ENCODE data around the gene EPDR1. TPM values are rescaled to one million over a fixed set of nuclear protein-coding genes. Genes with fewer than 3 reads are reported as not detected.

The EPDR1 gene
- total and polyA plus RNA-seq, 4 donors: 4.3 to 12.7 (median 9.6) TPM

DNA sequence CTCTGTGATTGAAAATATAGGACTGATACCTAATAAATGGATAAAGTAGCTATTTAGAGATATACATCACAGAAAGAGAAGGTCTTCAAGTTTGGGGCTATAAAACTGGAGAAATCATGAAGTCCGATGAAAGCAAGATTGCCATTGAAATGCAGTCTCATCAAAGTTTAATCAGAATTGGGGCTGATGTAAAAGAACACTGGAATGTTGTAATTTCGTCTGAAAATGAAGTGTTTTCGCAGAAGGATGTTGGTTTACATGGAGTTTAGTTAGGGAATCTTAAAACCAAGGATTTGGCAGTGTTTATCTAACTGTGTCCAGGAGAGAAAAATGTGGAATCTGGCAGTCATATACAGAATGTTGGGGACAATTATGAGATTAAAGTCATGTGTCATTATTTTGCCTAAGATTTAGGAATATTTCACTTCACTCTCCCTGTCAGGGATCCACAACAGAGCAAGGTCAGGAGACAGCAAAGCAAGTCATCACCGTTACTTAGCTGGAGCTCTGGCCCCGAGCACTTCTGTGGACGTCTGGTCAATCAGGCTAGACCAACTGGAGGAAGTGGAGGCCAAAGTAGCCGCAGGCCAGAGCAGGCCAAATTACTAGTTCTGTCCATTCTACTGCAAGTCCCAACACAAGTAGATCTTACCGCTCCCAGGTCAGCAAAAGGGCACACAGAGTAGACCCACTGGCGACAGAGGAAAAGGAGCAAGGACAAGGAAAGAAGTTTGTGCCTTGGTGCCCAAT, 37.0 kb downstream of the EPDR1 start:
- DNase-seq (ENCODE audit: low spot score): no peak
- peaks cover 0 to 2% (median 0%) of the 10 kb centered on the region in 4 donors for H3K36me3 ChIP-seq (ENCODE audit: control insufficient read depth in 4 of 4, insufficient read depth in 3 of 4, low read depth in 1 of 4, low read length in 3 of 4)
- no peaks in the 10 kb centered on the region for H3K9me3 ChIP-seq (ENCODE audit: control insufficient read depth in 4 of 4, low read length in 3 of 4)
- H3K27ac ChIP-seq (ENCODE audit: low read depth in 1 of 2, low read length in 2 of 2): no peak overlapping the region
- H3K4me1 ChIP-seq (ENCODE audit: control insufficient read depth in 4 of 4, insufficient read depth in 4 of 4, low read length in 3 of 4): no peaks in the 10 kb centered on the region
- no peak overlapping the region for H3K9ac ChIP-seq (ENCODE audit: low read depth in 1 of 2, low read length in 2 of 2)
- 90% methylated on average over 9 of the region's 9 CpGs for WGBS
- no peak overlapping the region for H3K4me3 ChIP-seq (ENCODE audit: low read depth in 1 of 3, low read length in 3 of 3)
- TF ChIP-seq SP1 (IDR thresholded peaks at IDR 0.05) (no peak), TAF1 (conservative IDR thresholded peaks at IDR 0.05) (no peak), NR2F2 (IDR thresholded peaks at IDR 0.05) (no peak), EGR1 (IDR thresholded peaks at IDR 0.05; ENCODE audit: low read depth in 2 of 2) (no peak), YY1 (IDR thresholded peaks at IDR 0.05) (no peak), GABPA (IDR thresholded peaks at IDR 0.05 in 1 of 2, conservative IDR thresholded peaks at IDR 0.05 in 1 of 2) (no peak), FOXA1 (IDR thresholded peaks at IDR 0.05) (no peak), FOXA2 (IDR thresholded peaks at IDR 0.05) (no peak)
- TF ChIP-seq, protein P1, sequence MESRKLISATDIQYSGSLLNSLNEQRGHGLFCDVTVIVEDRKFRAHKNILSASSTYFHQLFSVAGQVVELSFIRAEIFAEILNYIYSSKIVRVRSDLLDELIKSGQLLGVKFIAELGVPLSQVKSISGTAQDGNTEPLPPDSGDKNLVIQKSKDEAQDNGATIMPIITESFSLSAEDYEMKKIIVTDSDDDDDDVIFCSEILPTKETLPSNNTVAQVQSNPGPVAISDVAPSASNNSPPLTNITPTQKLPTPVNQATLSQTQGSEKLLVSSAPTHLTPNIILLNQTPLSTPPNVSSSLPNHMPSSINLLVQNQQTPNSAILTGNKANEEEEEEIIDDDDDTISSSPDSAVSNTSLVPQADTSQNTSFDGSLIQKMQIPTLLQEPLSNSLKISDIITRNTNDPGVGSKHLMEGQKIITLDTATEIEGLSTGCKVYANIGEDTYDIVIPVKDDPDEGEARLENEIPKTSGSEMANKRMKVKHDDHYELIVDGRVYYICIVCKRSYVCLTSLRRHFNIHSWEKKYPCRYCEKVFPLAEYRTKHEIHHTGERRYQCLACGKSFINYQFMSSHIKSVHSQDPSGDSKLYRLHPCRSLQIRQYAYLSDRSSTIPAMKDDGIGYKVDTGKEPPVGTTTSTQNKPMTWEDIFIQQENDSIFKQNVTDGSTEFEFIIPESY (IDR thresholded peaks at IDR 0.05): no peak
- TF ChIP-seq, protein P2, sequence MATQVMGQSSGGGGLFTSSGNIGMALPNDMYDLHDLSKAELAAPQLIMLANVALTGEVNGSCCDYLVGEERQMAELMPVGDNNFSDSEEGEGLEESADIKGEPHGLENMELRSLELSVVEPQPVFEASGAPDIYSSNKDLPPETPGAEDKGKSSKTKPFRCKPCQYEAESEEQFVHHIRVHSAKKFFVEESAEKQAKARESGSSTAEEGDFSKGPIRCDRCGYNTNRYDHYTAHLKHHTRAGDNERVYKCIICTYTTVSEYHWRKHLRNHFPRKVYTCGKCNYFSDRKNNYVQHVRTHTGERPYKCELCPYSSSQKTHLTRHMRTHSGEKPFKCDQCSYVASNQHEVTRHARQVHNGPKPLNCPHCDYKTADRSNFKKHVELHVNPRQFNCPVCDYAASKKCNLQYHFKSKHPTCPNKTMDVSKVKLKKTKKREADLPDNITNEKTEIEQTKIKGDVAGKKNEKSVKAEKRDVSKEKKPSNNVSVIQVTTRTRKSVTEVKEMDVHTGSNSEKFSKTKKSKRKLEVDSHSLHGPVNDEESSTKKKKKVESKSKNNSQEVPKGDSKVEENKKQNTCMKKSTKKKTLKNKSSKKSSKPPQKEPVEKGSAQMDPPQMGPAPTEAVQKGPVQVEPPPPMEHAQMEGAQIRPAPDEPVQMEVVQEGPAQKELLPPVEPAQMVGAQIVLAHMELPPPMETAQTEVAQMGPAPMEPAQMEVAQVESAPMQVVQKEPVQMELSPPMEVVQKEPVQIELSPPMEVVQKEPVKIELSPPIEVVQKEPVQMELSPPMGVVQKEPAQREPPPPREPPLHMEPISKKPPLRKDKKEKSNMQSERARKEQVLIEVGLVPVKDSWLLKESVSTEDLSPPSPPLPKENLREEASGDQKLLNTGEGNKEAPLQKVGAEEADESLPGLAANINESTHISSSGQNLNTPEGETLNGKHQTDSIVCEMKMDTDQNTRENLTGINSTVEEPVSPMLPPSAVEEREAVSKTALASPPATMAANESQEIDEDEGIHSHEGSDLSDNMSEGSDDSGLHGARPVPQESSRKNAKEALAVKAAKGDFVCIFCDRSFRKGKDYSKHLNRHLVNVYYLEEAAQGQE (IDR thresholded peaks at IDR 0.05): no peak
- TF ChIP-seq, protein P3, sequence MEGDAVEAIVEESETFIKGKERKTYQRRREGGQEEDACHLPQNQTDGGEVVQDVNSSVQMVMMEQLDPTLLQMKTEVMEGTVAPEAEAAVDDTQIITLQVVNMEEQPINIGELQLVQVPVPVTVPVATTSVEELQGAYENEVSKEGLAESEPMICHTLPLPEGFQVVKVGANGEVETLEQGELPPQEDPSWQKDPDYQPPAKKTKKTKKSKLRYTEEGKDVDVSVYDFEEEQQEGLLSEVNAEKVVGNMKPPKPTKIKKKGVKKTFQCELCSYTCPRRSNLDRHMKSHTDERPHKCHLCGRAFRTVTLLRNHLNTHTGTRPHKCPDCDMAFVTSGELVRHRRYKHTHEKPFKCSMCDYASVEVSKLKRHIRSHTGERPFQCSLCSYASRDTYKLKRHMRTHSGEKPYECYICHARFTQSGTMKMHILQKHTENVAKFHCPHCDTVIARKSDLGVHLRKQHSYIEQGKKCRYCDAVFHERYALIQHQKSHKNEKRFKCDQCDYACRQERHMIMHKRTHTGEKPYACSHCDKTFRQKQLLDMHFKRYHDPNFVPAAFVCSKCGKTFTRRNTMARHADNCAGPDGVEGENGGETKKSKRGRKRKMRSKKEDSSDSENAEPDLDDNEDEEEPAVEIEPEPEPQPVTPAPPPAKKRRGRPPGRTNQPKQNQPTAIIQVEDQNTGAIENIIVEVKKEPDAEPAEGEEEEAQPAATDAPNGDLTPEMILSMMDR (IDR thresholded peaks at IDR 0.05; ENCODE audit: low read depth, low read length, missing input control): no peak
- H3K27me3 ChIP-seq (ENCODE audit: control insufficient read depth in 4 of 4, insufficient read depth in 4 of 4, low read length in 3 of 4): no peaks in the 10 kb centered on the region

DNA sequence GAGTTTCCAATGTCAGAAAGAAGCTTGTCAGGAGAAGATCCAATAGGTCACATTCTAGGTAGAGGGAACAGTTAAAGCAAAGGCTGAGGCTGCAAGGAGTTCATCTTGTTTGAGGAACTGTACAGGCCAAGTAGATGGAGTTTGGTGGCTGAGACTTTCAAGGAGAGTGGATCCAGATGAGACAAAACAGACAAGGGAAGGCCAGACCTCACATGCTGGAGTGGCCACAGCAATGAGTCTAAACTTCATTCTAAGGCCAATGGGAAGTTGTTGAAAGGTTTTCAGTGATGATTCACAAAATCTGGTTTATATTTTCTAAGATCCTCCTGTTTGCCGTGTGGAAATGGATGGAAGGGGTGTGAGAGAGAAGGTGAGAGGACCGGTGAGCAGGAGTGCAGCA, 40.0 kb downstream of the EPDR1 start:
- H3K4me1 ChIP-seq (ENCODE audit: control insufficient read depth in 4 of 4, insufficient read depth in 4 of 4, low read length in 3 of 4): no peaks in the 10 kb centered on the region
- H3K4me3 ChIP-seq (ENCODE audit: low read depth in 1 of 3, low read length in 3 of 3): no peak overlapping the region
- DNase-seq (ENCODE audit: low spot score): no peak
- WGBS: 92% methylated on average over 2 of the region's 2 CpGs
- TF ChIP-seq, protein P1 (IDR thresholded peaks at IDR 0.05): no peak
- TF ChIP-seq, protein P4, sequence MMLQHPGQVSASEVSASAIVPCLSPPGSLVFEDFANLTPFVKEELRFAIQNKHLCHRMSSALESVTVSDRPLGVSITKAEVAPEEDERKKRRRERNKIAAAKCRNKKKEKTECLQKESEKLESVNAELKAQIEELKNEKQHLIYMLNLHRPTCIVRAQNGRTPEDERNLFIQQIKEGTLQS (IDR thresholded peaks at IDR 0.05): no peak
- TF ChIP-seq FOXA1 (IDR thresholded peaks at IDR 0.05) (no peak), EGR1 (IDR thresholded peaks at IDR 0.05; ENCODE audit: low read depth in 2 of 2) (no peak), HNF4A (conservative IDR thresholded peaks at IDR 0.05) (no peak), JUND (IDR thresholded peaks at IDR 0.05) (no peak), SP1 (IDR thresholded peaks at IDR 0.05) (no peak), TAF1 (conservative IDR thresholded peaks at IDR 0.05) (no peak), RXRA (IDR thresholded peaks at IDR 0.05) (no peak), NR2F2 (IDR thresholded peaks at IDR 0.05) (no peak)
- TF ChIP-seq, protein P2 (IDR thresholded peaks at IDR 0.05): no peak
- TF ChIP-seq, protein P5, sequence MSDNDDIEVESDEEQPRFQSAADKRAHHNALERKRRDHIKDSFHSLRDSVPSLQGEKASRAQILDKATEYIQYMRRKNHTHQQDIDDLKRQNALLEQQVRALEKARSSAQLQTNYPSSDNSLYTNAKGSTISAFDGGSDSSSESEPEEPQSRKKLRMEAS (IDR thresholded peaks at IDR 0.05): no peak
- no peak overlapping the region for H3K9ac ChIP-seq (ENCODE audit: low read depth in 1 of 2, low read length in 2 of 2)
- no peaks in the 10 kb centered on the region for H3K27me3 ChIP-seq (ENCODE audit: control insufficient read depth in 4 of 4, insufficient read depth in 4 of 4, low read length in 3 of 4)
- no peaks in the 10 kb centered on the region for H3K9me3 ChIP-seq (ENCODE audit: control insufficient read depth in 4 of 4, low read length in 3 of 4)
- H3K27ac ChIP-seq (ENCODE audit: low read depth in 1 of 2, low read length in 2 of 2): no peak overlapping the region
- peaks cover 0 to 2% (median 0%) of the 10 kb centered on the region in 4 donors for H3K36me3 ChIP-seq (ENCODE audit: control insufficient read depth in 4 of 4, insufficient read depth in 3 of 4, low read depth in 1 of 4, low read length in 3 of 4)
